ENCODE results near the gene IFNLR1.

- no peak for TF ChIP-seq CTCF (IDR thresholded peaks at IDR 0.05; ENCODE audit: low read length)
- TF ChIP-seq EZH2 (optimal IDR thresholded peaks at IDR 0.05; ENCODE audit: low read depth, low read length) = no peak
These were observed 76.3 kb downstream of the IFNLR1 start for GRCh38 chr1:24110642-24111261.

Measured in MM.1S (cell line).